NCI-H1694 (cell line): ENCODE measurements around the gene PLEKHH2.
"Not testable (repeated sequence)": the region's sequence is repeated elsewhere in the genome, so short reads cannot be mapped to it uniquely, and the experiment has no call there.

Experiments
- DNase-seq: peaks from one replicate; lab custom pipeline; 2025; lab: John Stamatoyannopoulos, UW

The PLEKHH2 gene

GRCh38 chr2:43636621-43637020 lies 439 bp upstream of the PLEKHH2 start:
- DNase-seq = no peak

GRCh38 chr2:43642363-43642762 lies 5.3 kb downstream of the PLEKHH2 start:
- DNase-seq = no peak

- DNase-seq = no peak
Measured at GRCh38 chr2:43643680-43644079, 6.6 kb downstream of the PLEKHH2 start.

- DNase-seq = no peak
Measured at GRCh38 chr2:43648994-43649701, 12.1 kb downstream of the PLEKHH2 start.

GRCh38 chr2:43653506-43653905 lies 16.4 kb downstream of the PLEKHH2 start:
- no peak for DNase-seq

- DNase-seq = no peak
Measured at GRCh38 chr2:43657241-43657640, 20.2 kb downstream of the PLEKHH2 start.

GRCh38 chr2:43675646-43676321 lies 38.7 kb downstream of the PLEKHH2 start:
- no peak for DNase-seq

GRCh38 chr2:43676322-43677050 lies 39.4 kb downstream of the PLEKHH2 start, which contains the start of gene C1GALT1C1L:
Gene C1GALT1C1L (minus strand): TSS chr2:43676429. CDS start chr2:43676322, 107 bp downstream.
- DNase-seq = peak; percentile 3

GRCh38 chr2:43677783-43678182 lies 40.7 kb downstream of the PLEKHH2 start:
- not testable (repeated sequence) for DNase-seq

GRCh38 chr2:43685357-43685756 lies 48.3 kb downstream of the PLEKHH2 start:
- DNase-seq = no peak

GRCh38 chr2:43689999-43690398 lies 52.9 kb downstream of the PLEKHH2 start:
- no peak for DNase-seq

GRCh38 chr2:43692428-43692994 lies 55.5 kb downstream of the PLEKHH2 start:
- no peak for DNase-seq

- DNase-seq = not testable (repeated sequence)
Measured at GRCh38 chr2:43698140-43698539, 61.1 kb downstream of the PLEKHH2 start.

GRCh38 chr2:43699761-43700160 lies 62.7 kb downstream of the PLEKHH2 start:
- no peak for DNase-seq

- no peak for DNase-seq
Measured at GRCh38 chr2:43701111-43701510, 64.1 kb downstream of the PLEKHH2 start.

GRCh38 chr2:43707255-43708015 lies 70.4 kb downstream of the PLEKHH2 start:
- DNase-seq = no peak

- no peak for DNase-seq
Measured at GRCh38 chr2:43708178-43708577, 71.1 kb downstream of the PLEKHH2 start.

- no peak for DNase-seq
Measured at GRCh38 chr2:43708891-43709290, 71.8 kb downstream of the PLEKHH2 start.

- no peak for DNase-seq
Measured at GRCh38 chr2:43710866-43711265, 73.8 kb downstream of the PLEKHH2 start.

GRCh38 chr2:43714164-43714563 lies 77.1 kb downstream of the PLEKHH2 start:
- DNase-seq = no peak

GRCh38 chr2:43715300-43716098 lies 78.4 kb downstream of the PLEKHH2 start:
- no peak for DNase-seq
